Measurements from ENCODE around the gene RNASE1.
"Not testable (repeated sequence)": the region's sequence is repeated elsewhere in the genome, so short reads cannot be mapped to it uniquely, and the experiment has no call there.

Gene RNASE1

GRCh38 chr14:20772650-20773049 lies 30.0 kb downstream of the RNASE1 start:
- no peak for DNase-seq (ENCODE audit: insufficient read length, low spot score)
- no peak for TF ChIP-seq POLR2A (IDR thresholded peaks at IDR 0.05; ENCODE audit: low read depth, low read length)
- FAIRE-seq = no peak

GRCh38 chr14:20769421-20769820 lies 33.2 kb downstream of the RNASE1 start:
- FAIRE-seq (no peak), DNase-seq (ENCODE audit: insufficient read length, low spot score) (no peak)
- TF ChIP-seq POLR2A (IDR thresholded peaks at IDR 0.05; ENCODE audit: low read depth, low read length) = no peak

DNA sequence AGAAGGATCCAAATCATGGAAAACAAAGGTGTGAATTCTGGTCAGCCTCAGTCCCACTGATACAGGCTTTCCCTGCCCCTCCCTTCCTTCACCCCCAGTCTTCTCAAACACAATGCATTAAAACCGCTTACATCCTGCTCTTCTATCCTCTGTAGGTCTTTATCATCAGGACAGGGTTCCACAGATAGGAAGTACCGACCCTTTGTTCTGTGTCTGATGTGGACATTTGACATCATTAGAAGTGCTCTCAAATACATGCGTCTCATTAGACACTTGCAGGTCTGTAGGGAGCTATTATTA lies 34.1 kb downstream of the RNASE1 start:
- DNase-seq (ENCODE audit: insufficient read length, low spot score) (no peak), FAIRE-seq (no peak)
- TF ChIP-seq POLR2A (IDR thresholded peaks at IDR 0.05; ENCODE audit: low read depth, low read length) = no peak

DNA sequence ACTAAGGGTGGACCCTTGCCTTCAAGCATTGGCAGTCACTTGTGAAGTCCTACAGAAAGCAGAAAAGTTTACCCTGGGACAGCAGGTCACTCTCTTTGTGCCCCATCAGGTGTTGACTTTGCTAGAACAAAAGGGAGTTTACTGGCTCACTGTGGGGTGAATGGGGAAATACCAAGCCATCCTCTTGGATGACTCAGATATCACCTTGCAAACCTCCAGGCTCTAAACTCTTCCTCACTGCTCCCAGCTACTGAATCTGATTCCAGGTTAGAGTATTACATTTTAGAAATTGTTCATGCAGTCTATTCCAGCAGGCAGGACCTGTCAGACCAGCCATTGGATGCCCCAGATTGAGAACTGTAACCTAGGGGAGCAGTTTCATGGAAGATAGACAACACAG lies 41.7 kb downstream of the RNASE1 start:
- no peak for TF ChIP-seq POLR2A (IDR thresholded peaks at IDR 0.05; ENCODE audit: low read depth, low read length)
- no peak for FAIRE-seq
- DNase-seq (ENCODE audit: insufficient read length, low spot score) = no peak

- FAIRE-seq; DNase-seq (ENCODE audit: insufficient read length, low spot score): not testable (repeated sequence)
Measured at GRCh38 chr14:20759465-20759864, 43.2 kb downstream of the RNASE1 start.

- no peak for FAIRE-seq
- TF ChIP-seq POLR2A (IDR thresholded peaks at IDR 0.05; ENCODE audit: low read depth, low read length) = no peak
- DNase-seq (ENCODE audit: insufficient read length, low spot score) = no peak
Measured at GRCh38 chr14:20757965-20758364, 44.7 kb downstream of the RNASE1 start.

GRCh38 chr14:20755037-20755436 lies 47.6 kb downstream of the RNASE1 start:
- FAIRE-seq (no peak), DNase-seq (ENCODE audit: insufficient read length, low spot score) (no peak)
- no peak for TF ChIP-seq POLR2A (IDR thresholded peaks at IDR 0.05; ENCODE audit: low read depth, low read length)

GRCh38 chr14:20754308-20754707 lies 48.3 kb downstream of the RNASE1 start:
- no peak for FAIRE-seq

DNA sequence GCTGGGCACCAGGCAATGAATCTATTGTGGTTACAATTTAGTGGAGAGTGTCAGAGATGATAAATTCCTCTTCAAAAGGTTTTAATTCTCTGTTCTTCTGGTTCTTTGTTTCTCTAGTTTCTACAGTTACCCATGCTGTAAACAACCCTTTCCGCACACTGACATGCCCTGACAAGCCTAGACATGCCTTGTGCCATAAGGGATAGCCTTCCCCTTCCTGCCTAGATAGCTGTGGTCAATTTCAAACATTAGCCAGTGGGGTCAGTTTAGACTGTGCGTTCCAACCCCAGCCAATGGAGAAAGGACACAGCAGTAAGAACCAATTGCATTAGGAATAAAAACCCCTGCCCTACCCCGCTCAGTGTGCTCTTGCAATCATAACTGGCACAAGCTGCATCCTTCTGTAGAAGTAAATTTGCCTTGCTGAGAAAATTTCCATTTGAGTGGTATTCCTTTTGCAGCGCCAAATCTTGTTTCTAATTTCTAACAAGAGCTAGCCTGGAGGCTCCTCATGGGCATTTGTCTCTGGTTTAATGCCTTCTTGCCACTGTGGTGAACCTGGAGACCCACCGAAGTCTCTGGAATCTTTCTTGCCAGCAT lies 50.6 kb downstream of the RNASE1 start:
- no peak for DNase-seq (ENCODE audit: insufficient read length, low spot score)
- no peak for TF ChIP-seq POLR2A (IDR thresholded peaks at IDR 0.05; ENCODE audit: low read depth, low read length)
- FAIRE-seq = no peak

More at GRCh38 chr14:20754308-20754707, 48.3 kb downstream of the RNASE1 start:
- DNase-seq (ENCODE audit: insufficient read length, low spot score) = no peak
- TF ChIP-seq POLR2A (IDR thresholded peaks at IDR 0.05; ENCODE audit: low read depth, low read length) = no peak

Measured in H54 (cell line).